Ovary (tissue), 3 donors: ENCODE measurements around the gene PLEKHG2.

Experiments
- EP300 ChIP-seq: sonication (generic); formaldehyde crosslinking; IDR thresholded peaks from one replicate; pipeline ENCODE4 v1.6.1; 2017; ENCODE audit warnings: antibody characterized with exemption
- TF ChIP-seq, protein P1 (sequence below), 3 donors: fragments of 450-650 bp in 2 of 3; fragments of 200-600 bp in 1 of 3; IDR thresholded peaks; one replicate each; pipeline versions ENCODE4 v1.5.1 to v1.8.0; 2016 to 2022; ENCODE audit warnings: antibody characterized with exemption in 3 of 3, mild to moderate bottlenecking in 1 of 3
- donor health status: DM: no; HTN: no; CAD: no.

- TF ChIP-seq, protein P1, sequence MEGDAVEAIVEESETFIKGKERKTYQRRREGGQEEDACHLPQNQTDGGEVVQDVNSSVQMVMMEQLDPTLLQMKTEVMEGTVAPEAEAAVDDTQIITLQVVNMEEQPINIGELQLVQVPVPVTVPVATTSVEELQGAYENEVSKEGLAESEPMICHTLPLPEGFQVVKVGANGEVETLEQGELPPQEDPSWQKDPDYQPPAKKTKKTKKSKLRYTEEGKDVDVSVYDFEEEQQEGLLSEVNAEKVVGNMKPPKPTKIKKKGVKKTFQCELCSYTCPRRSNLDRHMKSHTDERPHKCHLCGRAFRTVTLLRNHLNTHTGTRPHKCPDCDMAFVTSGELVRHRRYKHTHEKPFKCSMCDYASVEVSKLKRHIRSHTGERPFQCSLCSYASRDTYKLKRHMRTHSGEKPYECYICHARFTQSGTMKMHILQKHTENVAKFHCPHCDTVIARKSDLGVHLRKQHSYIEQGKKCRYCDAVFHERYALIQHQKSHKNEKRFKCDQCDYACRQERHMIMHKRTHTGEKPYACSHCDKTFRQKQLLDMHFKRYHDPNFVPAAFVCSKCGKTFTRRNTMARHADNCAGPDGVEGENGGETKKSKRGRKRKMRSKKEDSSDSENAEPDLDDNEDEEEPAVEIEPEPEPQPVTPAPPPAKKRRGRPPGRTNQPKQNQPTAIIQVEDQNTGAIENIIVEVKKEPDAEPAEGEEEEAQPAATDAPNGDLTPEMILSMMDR (IDR thresholded peaks at IDR 0.05), result no peak
- no peak for TF ChIP-seq EP300
Measured at GRCh38 chr19:39408392-39409207, 3.9 kb upstream of the PLEKHG2 start.
